Measurements from ENCODE around the gene OR5P2. TPM values are rescaled to one million over a fixed set of nuclear protein-coding genes. Genes with fewer than 3 reads are reported as not detected.
"Not testable (repeated sequence)": the region's sequence is repeated elsewhere in the genome, so short reads cannot be mapped to it uniquely, and the experiment has no call there.

The OR5P2 gene
- total RNA-seq, 6 experiments from 2014 or later: not detected

GRCh38 chr11:7830740-7831139 lies 34.0 kb upstream of the OR5P2 start, which contains the start of gene OR5P3:
Gene OR5P3 (minus strand): TSS chr11:7830840.
- H3K27me3 Mint-ChIP-seq (ENCODE audit: insufficient read depth): no peaks in the 10 kb centered on the region
- DNase-seq: no peak
- no peak within 1 kb of the TSS for H3K27ac Mint-ChIP-seq
- no peaks in the 10 kb centered on the region for H3K36me3 Mint-ChIP-seq (ENCODE audit: low read depth)
- TF ChIP-seq, protein P1, sequence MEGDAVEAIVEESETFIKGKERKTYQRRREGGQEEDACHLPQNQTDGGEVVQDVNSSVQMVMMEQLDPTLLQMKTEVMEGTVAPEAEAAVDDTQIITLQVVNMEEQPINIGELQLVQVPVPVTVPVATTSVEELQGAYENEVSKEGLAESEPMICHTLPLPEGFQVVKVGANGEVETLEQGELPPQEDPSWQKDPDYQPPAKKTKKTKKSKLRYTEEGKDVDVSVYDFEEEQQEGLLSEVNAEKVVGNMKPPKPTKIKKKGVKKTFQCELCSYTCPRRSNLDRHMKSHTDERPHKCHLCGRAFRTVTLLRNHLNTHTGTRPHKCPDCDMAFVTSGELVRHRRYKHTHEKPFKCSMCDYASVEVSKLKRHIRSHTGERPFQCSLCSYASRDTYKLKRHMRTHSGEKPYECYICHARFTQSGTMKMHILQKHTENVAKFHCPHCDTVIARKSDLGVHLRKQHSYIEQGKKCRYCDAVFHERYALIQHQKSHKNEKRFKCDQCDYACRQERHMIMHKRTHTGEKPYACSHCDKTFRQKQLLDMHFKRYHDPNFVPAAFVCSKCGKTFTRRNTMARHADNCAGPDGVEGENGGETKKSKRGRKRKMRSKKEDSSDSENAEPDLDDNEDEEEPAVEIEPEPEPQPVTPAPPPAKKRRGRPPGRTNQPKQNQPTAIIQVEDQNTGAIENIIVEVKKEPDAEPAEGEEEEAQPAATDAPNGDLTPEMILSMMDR (IDR thresholded peaks at IDR 0.05): no peak
- no peaks in the 10 kb centered on the region for H3K9me3 Mint-ChIP-seq
- H3K4me1 Mint-ChIP-seq (ENCODE audit: low read depth): no peaks in the 10 kb centered on the region
- H3K4me3 Mint-ChIP-seq: no peak within 1 kb of the TSS

- no peaks in the 10 kb centered on the region for H3K9me3 Mint-ChIP-seq
- H3K27ac Mint-ChIP-seq: no peak overlapping the region
- no peaks in the 10 kb centered on the region for H3K36me3 Mint-ChIP-seq (ENCODE audit: low read depth)
- H3K27me3 Mint-ChIP-seq (ENCODE audit: insufficient read depth): no peaks in the 10 kb centered on the region
- DNase-seq: no peak
- TF ChIP-seq, protein P1 (IDR thresholded peaks at IDR 0.05): no peak
- no peaks in the 10 kb centered on the region for H3K4me1 Mint-ChIP-seq (ENCODE audit: low read depth)
- no peak overlapping the region for H3K4me3 Mint-ChIP-seq
These were observed 29.6 kb upstream of the OR5P2 start for GRCh38 chr11:7826324-7826723.

DNA sequence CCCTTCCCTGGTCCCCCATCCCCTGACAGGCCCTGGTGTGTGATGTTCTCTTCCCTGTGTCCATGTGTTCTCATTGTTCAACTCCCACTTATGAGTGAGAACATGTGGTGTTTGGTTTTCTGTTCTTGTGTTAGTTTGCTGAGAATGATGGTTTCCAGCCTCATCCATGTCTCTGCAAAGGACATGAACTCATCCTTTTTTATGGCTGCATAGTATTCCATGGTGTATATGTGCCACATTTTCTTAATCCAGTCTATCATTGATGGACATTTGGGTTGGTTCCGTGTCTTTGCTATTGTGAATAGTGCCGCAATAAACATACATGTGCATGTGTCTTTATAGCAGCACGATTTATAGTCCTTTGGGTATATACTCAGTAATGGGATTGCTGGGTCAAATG lies 23.7 kb upstream of the OR5P2 start:
- H3K9me3 Mint-ChIP-seq; H3K4me3 Mint-ChIP-seq; H3K27ac Mint-ChIP-seq; H3K27me3 Mint-ChIP-seq (ENCODE audit: insufficient read depth); DNase-seq; H3K36me3 Mint-ChIP-seq (ENCODE audit: low read depth); H3K4me1 Mint-ChIP-seq (ENCODE audit: low read depth): not testable (repeated sequence)

DNA sequence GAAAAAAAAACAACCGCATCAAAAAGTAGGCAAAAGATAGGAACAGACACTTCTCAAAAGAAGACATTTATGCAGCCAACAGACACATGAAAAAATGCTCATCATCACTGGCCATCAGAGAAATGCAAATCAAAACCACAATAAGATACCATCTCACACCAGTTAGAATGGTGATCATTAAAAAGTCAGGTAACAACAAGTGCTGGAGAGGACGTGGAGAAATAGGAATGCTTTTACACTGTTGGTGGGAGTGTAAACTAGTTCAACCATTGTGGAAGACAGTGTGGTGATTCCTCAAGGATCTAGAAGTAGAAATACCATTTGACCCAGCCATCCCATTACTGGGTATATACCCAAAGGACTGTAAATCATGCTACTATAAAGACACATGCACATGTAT lies 18.2 kb upstream of the OR5P2 start:
- not testable (repeated sequence) for H3K36me3 Mint-ChIP-seq (ENCODE audit: low read depth)

DNA sequence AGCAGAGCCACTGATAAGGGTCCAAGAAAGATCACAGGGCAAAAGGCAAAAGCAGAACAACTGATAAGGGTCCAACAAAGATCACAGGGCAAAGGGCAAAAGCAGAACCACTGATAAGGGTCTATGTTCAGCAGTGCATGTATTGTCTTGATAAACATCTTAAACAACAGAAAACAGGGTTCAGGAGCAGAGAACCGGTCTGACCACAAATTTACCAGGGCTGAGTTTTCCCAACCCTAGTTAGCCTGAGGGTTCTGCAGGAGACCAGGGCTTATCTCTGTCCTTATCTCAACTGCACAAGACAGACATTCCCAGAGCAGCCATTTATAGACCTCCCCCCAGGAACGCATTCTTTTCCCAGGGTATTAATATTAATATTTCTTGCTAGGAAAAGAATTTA lies 13.6 kb upstream of the OR5P2 start:
- peaks cover 60% of the 10 kb centered on the region for H3K9me3 Mint-ChIP-seq
- H3K4me1 Mint-ChIP-seq (ENCODE audit: low read depth); DNase-seq; H3K27ac Mint-ChIP-seq; H3K4me3 Mint-ChIP-seq; H3K27me3 Mint-ChIP-seq (ENCODE audit: insufficient read depth): not testable (repeated sequence)
- peaks cover 16% of the 10 kb centered on the region; the same call in 1 of the 2 replicates for H3K36me3 Mint-ChIP-seq (ENCODE audit: low read depth)

More for the DNA sequence above, 18.2 kb upstream of the OR5P2 start:
- peaks cover 24% of the 10 kb centered on the region for H3K9me3 Mint-ChIP-seq
- H3K4me1 Mint-ChIP-seq (ENCODE audit: low read depth); H3K4me3 Mint-ChIP-seq; DNase-seq; H3K27ac Mint-ChIP-seq; H3K27me3 Mint-ChIP-seq (ENCODE audit: insufficient read depth): not testable (repeated sequence)

GRCh38 chr11:7793233-7793632 lies 3.5 kb downstream of the OR5P2 start:
- Mint-ChIP-seq H3K4me3 (no peak overlapping the region), H3K36me3 (ENCODE audit: low read depth) (no peaks in the 10 kb centered on the region), H3K9me3 (peaks cover 8% of the 10 kb centered on the region), H3K27me3 (ENCODE audit: insufficient read depth) (no peaks in the 10 kb centered on the region), H3K27ac (no peak overlapping the region), H3K4me1 (ENCODE audit: low read depth) (no peaks in the 10 kb centered on the region)
- TF ChIP-seq, protein P1 (IDR thresholded peaks at IDR 0.05): no peak
- no peak for DNase-seq

DNA sequence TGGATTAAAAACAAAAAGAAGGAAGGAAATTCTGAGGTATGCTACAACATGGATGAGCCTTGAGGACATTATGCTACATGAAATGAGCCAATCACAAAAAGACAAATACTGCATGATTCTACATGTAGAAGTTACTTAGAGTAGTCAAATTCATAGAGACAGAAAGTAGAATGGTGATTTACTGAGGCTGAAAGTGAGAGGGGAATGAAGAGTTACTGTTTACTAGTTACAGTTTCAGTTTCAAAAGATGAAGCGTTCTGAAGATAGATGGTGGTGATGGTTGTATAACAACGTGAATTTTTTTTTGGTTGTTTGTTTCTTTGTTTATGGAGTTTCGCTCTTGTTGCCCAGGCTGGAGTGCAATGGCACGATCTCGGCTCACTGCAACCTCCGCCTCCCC lies 9.5 kb downstream of the OR5P2 start:
- Mint-ChIP-seq H3K27me3 (ENCODE audit: insufficient read depth) (no peaks in the 10 kb centered on the region; the same call in 1 of the 2 replicates), H3K4me3 (no peak overlapping the region), H3K36me3 (ENCODE audit: low read depth) (no peaks in the 10 kb centered on the region), H3K27ac (no peak overlapping the region), H3K9me3 (peaks cover 15% of the 10 kb centered on the region), H3K4me1 (ENCODE audit: low read depth) (no peaks in the 10 kb centered on the region)
- DNase-seq: no peak
- TF ChIP-seq, protein P1 (IDR thresholded peaks at IDR 0.05): no peak

All from HFFc6 (cell line).